Measurements from ENCODE around the gene C5orf63. TPM values are rescaled to one million over a fixed set of nuclear protein-coding genes. Genes with fewer than 3 reads are reported as not detected.

The C5orf63 gene
- total RNA-seq, 1 donor from 2014 or later, result 11.8 TPM

DNA sequence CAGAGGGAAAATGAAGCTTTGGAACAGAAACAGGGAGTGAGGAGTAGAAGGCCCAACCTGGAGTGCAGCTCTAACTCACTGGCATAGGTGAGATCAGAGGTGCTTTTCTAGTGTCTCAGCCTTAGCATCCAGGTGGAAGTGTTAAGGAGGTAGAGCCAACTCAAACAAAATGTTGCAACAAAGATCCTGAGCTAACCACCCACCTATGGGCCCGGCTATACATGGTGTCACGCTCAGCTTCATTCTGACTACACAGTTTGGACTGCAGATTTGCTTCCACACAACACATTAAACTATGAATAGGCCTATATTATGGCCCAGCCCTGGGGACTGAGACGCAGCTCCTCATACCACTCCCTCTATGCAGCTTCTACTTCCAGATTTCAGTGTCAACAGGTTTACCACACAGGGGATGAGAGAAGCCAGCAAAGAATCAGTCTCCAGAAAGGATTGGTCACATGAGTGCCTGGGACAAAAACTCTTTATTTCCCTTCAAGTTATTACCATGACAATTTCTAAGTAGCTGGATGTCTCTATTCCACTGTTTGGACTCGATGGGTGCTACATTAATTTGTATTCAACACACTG, 9.0 kb downstream of the C5orf63 start:
- Mint-ChIP-seq H3K9me3 (ENCODE audit: unreplicated experiment) (no peaks in the 10 kb centered on the region), H3K4me1 (ENCODE audit: low read depth, unreplicated experiment) (peaks cover 2% of the 10 kb centered on the region), H3K27me3 (ENCODE audit: unreplicated experiment) (no peaks in the 10 kb centered on the region), H3K4me3 (ENCODE audit: unreplicated experiment) (no peak overlapping the region), H3K36me3 (ENCODE audit: unreplicated experiment) (no peaks in the 10 kb centered on the region), H3K27ac (ENCODE audit: unreplicated experiment) (no peak overlapping the region)
- DNase-seq, result no peak
- TF ChIP-seq, protein P1, sequence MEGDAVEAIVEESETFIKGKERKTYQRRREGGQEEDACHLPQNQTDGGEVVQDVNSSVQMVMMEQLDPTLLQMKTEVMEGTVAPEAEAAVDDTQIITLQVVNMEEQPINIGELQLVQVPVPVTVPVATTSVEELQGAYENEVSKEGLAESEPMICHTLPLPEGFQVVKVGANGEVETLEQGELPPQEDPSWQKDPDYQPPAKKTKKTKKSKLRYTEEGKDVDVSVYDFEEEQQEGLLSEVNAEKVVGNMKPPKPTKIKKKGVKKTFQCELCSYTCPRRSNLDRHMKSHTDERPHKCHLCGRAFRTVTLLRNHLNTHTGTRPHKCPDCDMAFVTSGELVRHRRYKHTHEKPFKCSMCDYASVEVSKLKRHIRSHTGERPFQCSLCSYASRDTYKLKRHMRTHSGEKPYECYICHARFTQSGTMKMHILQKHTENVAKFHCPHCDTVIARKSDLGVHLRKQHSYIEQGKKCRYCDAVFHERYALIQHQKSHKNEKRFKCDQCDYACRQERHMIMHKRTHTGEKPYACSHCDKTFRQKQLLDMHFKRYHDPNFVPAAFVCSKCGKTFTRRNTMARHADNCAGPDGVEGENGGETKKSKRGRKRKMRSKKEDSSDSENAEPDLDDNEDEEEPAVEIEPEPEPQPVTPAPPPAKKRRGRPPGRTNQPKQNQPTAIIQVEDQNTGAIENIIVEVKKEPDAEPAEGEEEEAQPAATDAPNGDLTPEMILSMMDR (IDR thresholded peaks at IDR 0.05; ENCODE audit: partially characterized antibody, unreplicated experiment), result no peak

DNA sequence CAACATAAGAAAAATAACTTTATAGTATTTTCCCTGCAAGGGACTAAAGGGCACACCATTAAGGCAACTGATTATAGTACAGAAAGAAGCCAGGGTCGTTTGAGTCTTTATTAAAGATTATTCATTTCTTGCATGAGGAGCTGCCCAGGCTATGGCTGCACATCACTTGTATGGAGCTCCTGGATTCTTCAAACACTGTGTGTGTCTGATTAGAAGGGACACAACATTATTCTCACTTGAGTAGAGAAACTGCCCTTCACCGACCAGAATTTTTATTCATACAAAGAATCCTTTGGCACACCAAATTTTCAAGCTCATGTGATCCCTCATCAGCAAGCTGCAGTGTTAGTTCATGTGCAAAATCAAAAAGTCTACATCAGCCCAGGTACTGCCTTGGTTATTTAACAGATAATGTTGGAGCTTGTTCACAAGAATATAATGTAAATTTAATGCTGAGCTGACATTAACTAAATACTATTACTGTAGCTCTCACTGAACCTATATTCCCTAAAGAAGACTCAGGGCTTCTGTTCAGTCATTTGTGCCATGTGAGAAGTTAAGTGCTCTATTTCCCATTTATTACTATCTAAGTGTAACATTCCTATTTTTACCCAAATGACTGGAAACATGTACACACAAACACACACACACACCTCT, 9.9 kb downstream of the C5orf63 start:
- Mint-ChIP-seq H3K9me3 (ENCODE audit: unreplicated experiment) (no peaks in the 10 kb centered on the region), H3K27me3 (ENCODE audit: unreplicated experiment) (no peaks in the 10 kb centered on the region), H3K27ac (ENCODE audit: unreplicated experiment) (no peak overlapping the region), H3K4me3 (ENCODE audit: unreplicated experiment) (no peak overlapping the region), H3K4me1 (ENCODE audit: low read depth, unreplicated experiment) (no peaks in the 10 kb centered on the region), H3K36me3 (ENCODE audit: unreplicated experiment) (no peaks in the 10 kb centered on the region)
- DNase-seq, result no peak
- TF ChIP-seq, protein P1 (IDR thresholded peaks at IDR 0.05; ENCODE audit: partially characterized antibody, unreplicated experiment), result no peak

- no peak for DNase-seq
- TF ChIP-seq, protein P1 (IDR thresholded peaks at IDR 0.05; ENCODE audit: partially characterized antibody, unreplicated experiment), result no peak
- Mint-ChIP-seq H3K4me3 (ENCODE audit: unreplicated experiment) (no peak overlapping the region), H3K36me3 (ENCODE audit: unreplicated experiment) (no peaks in the 10 kb centered on the region), H3K27me3 (ENCODE audit: unreplicated experiment) (no peaks in the 10 kb centered on the region), H3K27ac (ENCODE audit: unreplicated experiment) (no peak overlapping the region), H3K4me1 (ENCODE audit: low read depth, unreplicated experiment) (no peaks in the 10 kb centered on the region), H3K9me3 (ENCODE audit: unreplicated experiment) (no peaks in the 10 kb centered on the region)
These were observed 11.3 kb downstream of the C5orf63 start for GRCh38 chr5:127061956-127062355.

GRCh38 chr5:127061537-127061936, 11.8 kb downstream of the C5orf63 start:
- H3K27ac Mint-ChIP-seq (ENCODE audit: unreplicated experiment), result no peak overlapping the region
- TF ChIP-seq, protein P1 (IDR thresholded peaks at IDR 0.05; ENCODE audit: partially characterized antibody, unreplicated experiment), result no peak
- no peak overlapping the region for H3K4me3 Mint-ChIP-seq (ENCODE audit: unreplicated experiment)
- no peak for DNase-seq
- H3K4me1 Mint-ChIP-seq (ENCODE audit: low read depth, unreplicated experiment), result no peaks in the 10 kb centered on the region
- H3K36me3 Mint-ChIP-seq (ENCODE audit: unreplicated experiment), result no peaks in the 10 kb centered on the region
- no peaks in the 10 kb centered on the region for H3K9me3 Mint-ChIP-seq (ENCODE audit: unreplicated experiment)
- no peaks in the 10 kb centered on the region for H3K27me3 Mint-ChIP-seq (ENCODE audit: unreplicated experiment)

DNA sequence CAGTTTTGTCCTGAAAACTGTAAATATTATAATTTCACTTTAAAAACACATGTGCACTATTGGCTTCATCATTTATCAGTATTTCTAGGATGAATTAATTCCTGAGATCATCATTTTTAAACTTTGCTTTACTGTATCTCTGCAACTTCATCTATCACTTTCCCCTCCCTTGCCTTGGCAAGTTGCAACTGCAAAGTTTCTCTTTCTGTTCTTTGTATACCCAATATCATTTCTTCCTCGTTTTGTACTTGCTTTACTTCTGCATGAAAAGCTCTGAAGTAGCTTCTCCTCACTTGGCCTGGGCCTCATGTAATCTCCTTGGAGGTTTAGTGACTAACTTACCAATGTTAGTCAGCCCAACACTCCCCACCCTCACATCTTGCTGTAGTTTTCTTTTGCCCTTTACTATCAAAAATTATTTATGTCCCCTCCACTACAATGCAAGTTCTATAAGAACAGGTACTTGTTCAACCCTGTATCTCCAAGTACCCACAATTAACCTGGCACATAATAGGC, 12.8 kb downstream of the C5orf63 start:
- Mint-ChIP-seq H3K9me3 (ENCODE audit: unreplicated experiment) (no peaks in the 10 kb centered on the region), H3K27me3 (ENCODE audit: unreplicated experiment) (no peaks in the 10 kb centered on the region), H3K27ac (ENCODE audit: unreplicated experiment) (no peak overlapping the region), H3K36me3 (ENCODE audit: unreplicated experiment) (peaks cover 7% of the 10 kb centered on the region), H3K4me3 (ENCODE audit: unreplicated experiment) (no peak overlapping the region), H3K4me1 (ENCODE audit: low read depth, unreplicated experiment) (no peaks in the 10 kb centered on the region)
- DNase-seq, result no peak
- TF ChIP-seq, protein P1 (IDR thresholded peaks at IDR 0.05; ENCODE audit: partially characterized antibody, unreplicated experiment), result no peak
